H1 (cell line): ENCODE results near the gene PLEKHO1. TPM values are rescaled to one million over a fixed set of nuclear protein-coding genes. Genes with fewer than 3 reads are reported as not detected.

ENCODE experiments used
- CTCF ChIA-PET: fragments of 300-600 bp; sonication (Branson Sonifier 250); formaldehyde crosslinking; loops from one replicate; lab custom pipeline; 2021; ENCODE audit not compliant: partially characterized antibody; lab: Charles Lee
- POLR2A ChIA-PET: fragments of 300-600 bp; sonication (Branson Sonifier 250); formaldehyde crosslinking; loops from one replicate; lab custom pipeline; 2021; ENCODE audit warnings: inconsistent platforms; ENCODE audit not compliant: partially characterized antibody; lab: Charles Lee
- DNase-seq, 2 experiments: peaks; one replicate each; pipeline versions ENCODE4 v3.0.0 to v3.0.0-alpha.2; 2010 to 2022; ENCODE audit warnings: low spot score in 2 of 2, low read depth in 1 of 2, mixed read lengths in 1 of 2
- FAIRE-seq: peaks from 2 replicates; lab custom pipeline; 2011; peaks lifted over from hg19 to GRCh38; lab: Jason Lieb, UNC
- H2AFZ ChIP-seq: 2 replicates; pipeline ENCODE4 v1.8.1; 2012; ENCODE audit warnings: low read length, inconsistent platforms
- H2AK5ac ChIP-seq: 2 replicates; pipeline ENCODE4 v1.6.1; 2013; ENCODE audit warnings: low read depth, low read length
- H2BK120ac ChIP-seq: replicated peaks from 2 replicates; pipeline ENCODE3; 2013; ENCODE audit warnings: low read depth, low read length, inconsistent platforms
- H2BK12ac ChIP-seq: 2 replicates; pipeline ENCODE4 v1.6.1; 2013; ENCODE audit warnings: low read depth, low read length
- H2BK15ac ChIP-seq: 2 replicates; pipeline ENCODE4 v1.6.1; 2013; ENCODE audit warnings: low read length
- H2BK20ac ChIP-seq: 2 replicates; pipeline ENCODE4 v1.6.1; 2013; ENCODE audit warnings: low read length
- H2BK5ac ChIP-seq: 2 replicates; pipeline ENCODE4 v1.6.1; 2013; ENCODE audit warnings: low read depth, low read length
- H3K14ac ChIP-seq: 2 replicates; pipeline ENCODE4 v1.6.1; 2013; ENCODE audit warnings: inconsistent platforms; ENCODE audit not compliant: insufficient read length
- H3K18ac ChIP-seq: 2 replicates; pipeline ENCODE4 v1.6.1; 2013; ENCODE audit warnings: low read length; ENCODE audit errors: extremely low read depth
- H3K23ac ChIP-seq: 2 replicates; pipeline ENCODE4 v1.6.1; 2013; ENCODE audit warnings: inconsistent platforms; ENCODE audit not compliant: insufficient read length
- H3K23me2 ChIP-seq: 2 replicates; pipeline ENCODE4 v1.6.1; 2013; ENCODE audit warnings: low read depth, low read length
- H3K27ac ChIP-seq: 2 replicates; pipeline ENCODE4 v1.6.1; 2011; ENCODE audit warnings: low read depth, low read length, inconsistent platforms
- H3K27me3 ChIP-seq, 4 experiments: replicated peaks in 1 of 4; 1 replicate in 1 of 4; 2 replicates in 3 of 4; pipeline versions ENCODE4 v1.6.1 to v1.8.1; 2011 to 2013; ENCODE audit warnings: low read length in 3 of 4, mild to moderate bottlenecking in 3 of 4, inconsistent platforms in 2 of 4, mixed read lengths in 2 of 4, moderate library complexity in 1 of 4; ENCODE audit not compliant: control insufficient read depth in 3 of 4, insufficient read depth in 3 of 4; ENCODE audit errors: extremely low read depth in 1 of 4
- H3K36me3 ChIP-seq, 4 experiments: 2 replicates each; pipeline versions ENCODE4 v1.6.1 to v1.8.1; 2011 to 2013; ENCODE audit warnings: mild to moderate bottlenecking in 4 of 4, low read length in 3 of 4, moderate library complexity in 2 of 4, control low read depth in 1 of 4, inconsistent platforms in 1 of 4; ENCODE audit not compliant: insufficient read depth in 4 of 4, control insufficient read depth in 2 of 4
- H3K4ac ChIP-seq: replicated peaks from 2 replicates; pipeline ENCODE3; 2013; ENCODE audit warnings: low read length, low read depth, mixed read lengths, inconsistent platforms; ENCODE audit not compliant: insufficient read length
- H3K4me1 ChIP-seq, 4 experiments: replicated peaks in 1 of 4; 1 replicate in 1 of 4; 2 replicates in 3 of 4; pipeline versions ENCODE4 v1.6.1 to v1.8.1; 2011 to 2013; ENCODE audit warnings: low read length in 3 of 4, inconsistent platforms in 2 of 4, mixed read lengths in 1 of 4; ENCODE audit not compliant: insufficient read depth in 4 of 4, control insufficient read depth in 3 of 4
- H3K4me2 ChIP-seq, 2 experiments: 2 replicates each; pipeline versions ENCODE4 v1.6.1 to v1.8.1; 2011 to 2013; ENCODE audit warnings: low read depth in 2 of 2, low read length in 2 of 2, control low read depth in 1 of 2, inconsistent platforms in 1 of 2, mild to moderate bottlenecking in 1 of 2; ENCODE audit not compliant: insufficient read depth in 1 of 2
- H3K4me3 ChIP-seq, 4 experiments: fragments of 200-600, 300-600 bp in 1 of 4; sonication (generic), shearing (Covaris generic), sonication (Bioruptor Twin) in 1 of 4; 2 replicates each; pipeline versions ENCODE4 v1.5.1 to v1.8.1; 2011 to 2016; ENCODE audit warnings: low read length in 4 of 4, low read depth in 3 of 4, control low read depth in 2 of 4, inconsistent platforms in 2 of 4, mild to moderate bottlenecking in 2 of 4, mixed read lengths in 1 of 4, moderate library complexity in 1 of 4; ENCODE audit not compliant: insufficient read depth in 2 of 4; ENCODE audit errors: extremely low read depth in 1 of 4
- H3K56ac ChIP-seq: replicated peaks from 2 replicates; pipeline ENCODE3; 2013; ENCODE audit warnings: low read depth, mild to moderate bottlenecking, mixed read lengths, low read length, inconsistent platforms; ENCODE audit not compliant: insufficient read length
- H3K79me1 ChIP-seq: 2 replicates; pipeline ENCODE4 v1.6.1; 2013; ENCODE audit warnings: low read depth, low read length, control low read depth
- H3K79me2 ChIP-seq, 2 experiments: 2 replicates each; pipeline versions ENCODE4 v1.6.1 to v1.8.1; 2012 to 2013; ENCODE audit warnings: low read length in 2 of 2, mild to moderate bottlenecking in 2 of 2, inconsistent platforms in 1 of 2; ENCODE audit not compliant: insufficient read depth in 2 of 2, control insufficient read depth in 1 of 2
- H3K9ac ChIP-seq, 4 experiments: replicated peaks in 1 of 4; 1 replicate in 1 of 4; 2 replicates in 3 of 4; pipeline versions ENCODE4 v1.6.1 to v1.8.1; 2011 to 2013; ENCODE audit warnings: low read depth in 3 of 4, low read length in 3 of 4, control low read depth in 2 of 4, mild to moderate bottlenecking in 2 of 4, moderate library complexity in 2 of 4, inconsistent platforms in 1 of 4; ENCODE audit errors: extremely low read depth in 1 of 4
- H3K9me3 ChIP-seq, 2 experiments: 2 replicates each; pipeline versions ENCODE4 v1.6.1 to v1.8.1; 2012 to 2013; ENCODE audit warnings: mild to moderate bottlenecking in 2 of 2, moderate library complexity in 2 of 2, control low read depth in 1 of 2, inconsistent platforms in 1 of 2, low read depth in 1 of 2, low read length in 1 of 2, mixed read lengths in 1 of 2; ENCODE audit not compliant: insufficient read depth in 2 of 2
- H4K20me1 ChIP-seq, 2 experiments: replicated peaks in 1 of 2; 2 replicates each; pipeline versions ENCODE3 to v1.8.1; 2011 to 2013; ENCODE audit warnings: inconsistent platforms in 2 of 2, low read length in 2 of 2, mild to moderate bottlenecking in 1 of 2; ENCODE audit not compliant: insufficient read depth in 2 of 2, control insufficient read depth in 1 of 2
- H4K5ac ChIP-seq: 2 replicates; pipeline ENCODE4 v1.6.1; 2013; ENCODE audit warnings: low read length, low read depth, mixed read lengths, inconsistent platforms; ENCODE audit not compliant: insufficient read length
- H4K8ac ChIP-seq: 2 replicates; pipeline ENCODE4 v1.8.0; 2013; ENCODE audit warnings: mild to moderate bottlenecking, moderate library complexity, low read length, inconsistent platforms; ENCODE audit not compliant: insufficient read depth; ENCODE audit errors: extremely low read depth
- H4K91ac ChIP-seq: replicated peaks from 2 replicates; pipeline ENCODE3; 2013; ENCODE audit warnings: low read length, mixed read lengths, inconsistent platforms; ENCODE audit not compliant: insufficient read length
- PHF8 ChIP-seq: fragments of 200-600 bp; sonication (generic); conservative IDR thresholded peaks from 2 replicates; pipeline ENCODE4 v1.7.1; 2012; ENCODE audit warnings: low read depth, mild to moderate bottlenecking, inconsistent platforms, low read length, moderate library complexity
- USF2 ChIP-seq: IDR thresholded peaks from 2 replicates; pipeline ENCODE4 v1.6.1; 2011; ENCODE audit warnings: low read length, improper control_type of control experiment
- WGBS, 2 experiments: shearing (Covaris generic) in 1 of 2; methylation state at CpG; one replicate each; pipeline versions ENCODE4 v1.1.6 to v1.1.7; 2013 to 2015; ENCODE audit warnings: low lambda C conversion rate in 2 of 2, mixed read lengths in 2 of 2, inconsistent platforms in 1 of 2, low coverage in 1 of 2, missing lambda C conversion rate in 1 of 2; ENCODE audit not compliant: insufficient replicate concordance in 2 of 2, insufficient coverage in 1 of 2, insufficient read length in 1 of 2; ENCODE audit errors: extremely low coverage in 1 of 2, missing lambda C conversion rate in 1 of 2; 5-methylcytosine and 5-hydroxymethylcytosine counted together
- polyA plus RNA-seq, 7 experiments: library from polyadenylated mRNA; depleted of rRNA in 3 of 7; stranded (reverse) in 5 of 7; unstranded in 2 of 7; fragments of >200 nt in 5 of 7; fragments of 200-250 nt in 2 of 7; gene quantifications; 1 replicate in 5 of 7; 2 replicates in 1 of 7; 4 replicates in 1 of 7; pipeline versions ENCODE4 v1.2.1 to v1.2.3, GENCODE V29; 2011 to 2013; ENCODE audit warnings: missing spikeins in 2 of 7, mixed read lengths in 2 of 7
- total RNA-seq: library from RNA; stranded (reverse); fragmentation: NEBNext Ultra II Directional; extraction: Animal tissue kit (Norgen Biotek cat#: 25700); gene quantifications from 2 replicates; pipeline ENCODE4 v1.2.1, GENCODE V29; 2021

The PLEKHO1 gene
- total and polyA plus RNA-seq, 2 of the 8 experiments (the other 6 are each of a cell fraction or from before 2014, with no cell fraction given) = 23.2 to 37.0 TPM

- WGBS, 2 experiments = 79% methylated on average over 3 of the region's 3 CpGs; no CpG with 5 or more reads in 1 of the 2 experiments
- Histone ChIP-seq H2BK15ac (no peak overlapping the region), H3K14ac (no peak overlapping the region), H3K79me1 (no peaks in the 10 kb centered on the region), H2BK5ac (no peak overlapping the region), H3K23ac (no peak overlapping the region), H3K4ac (no peak overlapping the region), H2BK12ac (no peak overlapping the region), H2AFZ (no peak overlapping the region), H3K27ac (no peak overlapping the region), H3K9ac (no peak overlapping the region), H3K79me2 (no peaks in the 10 kb centered on the region), H3K4me2 (no peak overlapping the region), H4K5ac (no peak overlapping the region), H2BK120ac (no peak overlapping the region), H3K27me3 (no peaks in the 10 kb centered on the region), H3K36me3 (no peaks in the 10 kb centered on the region), H3K56ac (no peak overlapping the region), H3K4me3 (no peak overlapping the region), H2AK5ac (no peak overlapping the region), H2BK20ac (no peak overlapping the region), H3K18ac (no peak overlapping the region), H4K91ac (no peak overlapping the region), H4K20me1 (no peaks in the 10 kb centered on the region), H3K4me1 (no peaks in the 10 kb centered on the region), H3K23me2 (no peaks in the 10 kb centered on the region), H4K8ac (no peak overlapping the region), H3K9me3 (no peaks in the 10 kb centered on the region)
- ChIA-PET POLR2A (interaction anchor here (1.6 to 2.6 kb wide), 3 partner anchors 11 to 289 kb away, joined by 5 to 7 read pairs (median 7); a partner anchor contains a TSS), CTCF (interaction anchor here (1.0 to 3.4 kb wide), 4 partner anchors 10 to 215 kb away, joined by 3 to 43 read pairs (median 4); no protein-coding TSS in a partner anchor)
- DNase-seq (no peak), FAIRE-seq (no peak)
- TF ChIP-seq PHF8 (no peak), USF2 (no peak)
Measured at GRCh38 chr1:150176593-150176992, 26.9 kb downstream of the PLEKHO1 start.
